GM12878 (cell line): ENCODE measurements around the gene ADAM20. TPM values are rescaled to one million over a fixed set of nuclear protein-coding genes. Genes with fewer than 3 reads are reported as not detected.

Experiments
- ATAC-seq: fragments of 200-7000 bp; cut with Tn5 transposase; 3 replicates; pipeline ENCODE4 v1.9.1; 2020; ENCODE audit warnings: mild to moderate bottlenecking, moderate library complexity
- BruUV-seq: library from RNA; stranded (reverse); fragments of 400-500 nt; replicated peaks from 2 replicates; lab custom pipeline; 2021; lab: Mats Ljungman, UMichigan
- CTCF ChIA-PET: fragments of 300-600 bp; sonication (Branson Sonifier 250); formaldehyde crosslinking; extraction: SDS; loops from one replicate; lab custom pipeline; 2021; ENCODE audit warnings: inconsistent platforms; lab: Yijun Ruan, JAX
- POLR2A ChIA-PET: fragments of 350-600 bp; formaldehyde crosslinking; extraction: SDS; loops from one replicate; lab custom pipeline; 2021; ENCODE audit warnings: inconsistent platforms; lab: Charles Lee
- RAD21 ChIA-PET: fragments of 300-600 bp; sonication (Branson Sonifier 250); formaldehyde crosslinking; loops from one replicate; lab custom pipeline; 2023; ENCODE audit warnings: antibody characterized with exemption; ENCODE audit not compliant: unreplicated experiment; lab: Charles Lee
- SMC1A ChIA-PET: fragments of 300-600 bp; sonication (Branson Sonifier 250); formaldehyde crosslinking; loops from one replicate; lab custom pipeline; 2023; ENCODE audit not compliant: unreplicated experiment, uncharacterized antibody; lab: Charles Lee
- DNase-seq: peaks from one replicate; pipeline ENCODE4 v3.0.0-alpha.2; 2011; ENCODE audit warnings: low read depth, low spot score
- FAIRE-seq: peaks from 3 replicates; lab custom pipeline; 2011; peaks lifted over from hg19 to GRCh38; lab: Jason Lieb, UNC
- H2AFZ ChIP-seq: 2 replicates; pipeline ENCODE4 v1.6.0; 2011; ENCODE audit warnings: low read depth, low read length, control low read depth; ENCODE audit not compliant: control insufficient read depth
- H3K27ac ChIP-seq: 2 replicates; pipeline ENCODE4 v1.5.1; 2011; ENCODE audit warnings: control low read depth; ENCODE audit not compliant: control insufficient read depth, insufficient read depth
- H3K27me3 ChIP-seq, 2 experiments: replicated peaks in 1 of 2; 2 replicates each; pipeline versions ENCODE4 v1.6.0 to v1.6.1; 2011; ENCODE audit warnings: low read length in 1 of 2; ENCODE audit not compliant: control insufficient read depth in 2 of 2, insufficient read depth in 2 of 2
- H3K36me3 ChIP-seq, 2 experiments: 2 replicates each; pipeline ENCODE4 v1.5.1; 2011; ENCODE audit warnings: low read length in 1 of 2; ENCODE audit not compliant: control insufficient read depth in 2 of 2, insufficient read depth in 2 of 2
- H3K4me1 ChIP-seq: 2 replicates; pipeline ENCODE4 v1.6.1; 2011; ENCODE audit warnings: mild to moderate bottlenecking, low read length, moderate library complexity, mixed read lengths; ENCODE audit not compliant: control insufficient read depth, insufficient read depth
- H3K4me2 ChIP-seq: 2 replicates; pipeline ENCODE4 v1.6.0; 2011; ENCODE audit warnings: control low read depth; ENCODE audit not compliant: control insufficient read depth, insufficient read depth
- H3K4me3 ChIP-seq: fragments of 200-600 bp; sonication (generic); 2 replicates; pipeline ENCODE4 v1.5.1; 2016
- H3K79me2 ChIP-seq: 2 replicates; pipeline ENCODE4 v1.6.0; 2011; ENCODE audit warnings: low read length; ENCODE audit not compliant: control insufficient read depth, insufficient read depth
- H3K9ac ChIP-seq: 2 replicates; pipeline ENCODE4 v1.8.0; 2011; ENCODE audit warnings: low read length, control low read depth, mixed read lengths; ENCODE audit not compliant: control insufficient read depth, insufficient read depth
- H3K9me3 ChIP-seq: replicated peaks from 3 replicates; pipeline ENCODE4 v1.5.1; 2011; ENCODE audit warnings: mild to moderate bottlenecking, low read length; ENCODE audit not compliant: control insufficient read depth, insufficient read depth
- H4K20me1 ChIP-seq: 2 replicates; pipeline ENCODE4 v1.6.0; 2011; ENCODE audit not compliant: control insufficient read depth, insufficient read depth
- ASH2L ChIP-seq: fragments of 300-600, 200-600 bp; sonication (generic); IDR thresholded peaks from 2 replicates; pipeline ENCODE4 v1.6.1; 2017; ENCODE audit warnings: low read depth, mild to moderate bottlenecking, borderline replicate concordance
- ATF2 ChIP-seq: IDR thresholded peaks from 2 replicates; pipeline ENCODE4 v1.6.1; 2012; ENCODE audit warnings: low read length, inconsistent platforms
- CEBPB ChIP-seq, 2 experiments: fragments of 150-350 bp in 1 of 2; IDR thresholded peaks; 2 replicates each; pipeline ENCODE4 v1.6.1; 2012 to 2014; ENCODE audit warnings: low read depth in 2 of 2, low read length in 2 of 2, borderline replicate concordance in 1 of 2, inconsistent platforms in 1 of 2
- HCFC1 ChIP-seq: fragments of 150-350 bp; IDR thresholded peaks from 2 replicates; pipeline ENCODE4 v1.6.1; 2014; ENCODE audit warnings: low read length
- KAT2A ChIP-seq: conservative IDR thresholded peaks from 2 replicates; pipeline ENCODE4 v1.6.1; 2011; ENCODE audit warnings: low read depth, low read length; ENCODE audit not compliant: control insufficient read depth
- MEF2A ChIP-seq: IDR thresholded peaks from 2 replicates; pipeline ENCODE4 v1.6.1; 2011; ENCODE audit warnings: low read depth, mild to moderate bottlenecking, low read length, moderate library complexity; ENCODE audit not compliant: insufficient read depth
- MXI1 ChIP-seq: fragments of 150-350 bp; IDR thresholded peaks from 2 replicates; pipeline ENCODE4 v1.6.1; 2011; ENCODE audit warnings: low read depth, mild to moderate bottlenecking, inconsistent platforms, low read length, improper control_type of control experiment
- PKNOX1 ChIP-seq: fragments of 450-650 bp; IDR thresholded peaks from 2 replicates; pipeline ENCODE4 v1.6.1; 2016; ENCODE audit warnings: mild to moderate bottlenecking
- POLR2AphosphoS2 ChIP-seq: IDR thresholded peaks from 2 replicates; pipeline ENCODE4 v1.6.1; 2011; ENCODE audit warnings: low read depth, mild to moderate bottlenecking, low read length, improper control_type of control experiment, moderate library complexity
- REST ChIP-seq: IDR thresholded peaks from 2 replicates; pipeline ENCODE4 v1.6.1; 2012; ENCODE audit warnings: mild to moderate bottlenecking, low read depth, low read length
- RUNX3 ChIP-seq: IDR thresholded peaks from 2 replicates; pipeline ENCODE4 v1.6.1; 2012; ENCODE audit warnings: low read length, inconsistent platforms
- SMARCA5 ChIP-seq: fragments of 450-650 bp; IDR thresholded peaks from 2 replicates; pipeline ENCODE4 v1.6.1; 2017; ENCODE audit warnings: mild to moderate bottlenecking
- SMC3 ChIP-seq: IDR thresholded peaks from 2 replicates; pipeline ENCODE4 v1.6.1; 2011; ENCODE audit warnings: low read length, improper control_type of control experiment, borderline replicate concordance
- STAT1 ChIP-seq: fragments of 450-650 bp; conservative IDR thresholded peaks from 2 replicates; pipeline ENCODE4 v1.6.1; 2014; ENCODE audit warnings: antibody characterized with exemption, mild to moderate bottlenecking
- STAT3 ChIP-seq: IDR thresholded peaks from 2 replicates; pipeline ENCODE4 v1.6.1; 2011; ENCODE audit warnings: low read depth, low read length, improper control_type of control experiment
- TCF12 ChIP-seq: IDR thresholded peaks from 2 replicates; pipeline ENCODE4 v1.6.1; 2011; ENCODE audit warnings: low read depth, mild to moderate bottlenecking, low read length
- ZNF24 ChIP-seq: fragments of 450-650 bp; IDR thresholded peaks from 2 replicates; pipeline ENCODE4 v1.6.1; 2017; ENCODE audit warnings: antibody characterized with exemption, mild to moderate bottlenecking
- ZZZ3 ChIP-seq: IDR thresholded peaks from 2 replicates; pipeline ENCODE4 v1.6.1; 2011; ENCODE audit warnings: low read depth; ENCODE audit not compliant: control insufficient read depth, insufficient read length
- WGBS: methylation state at CpG from one replicate; pipeline ENCODE4 v1.1.6; 2016; ENCODE audit warnings: low lambda C conversion rate; ENCODE audit not compliant: insufficient replicate concordance, insufficient coverage; ENCODE audit errors: missing lambda C conversion rate; 5-methylcytosine and 5-hydroxymethylcytosine counted together
- in situ Hi-C: fragments of 300-500 bp; cut with MboI; formaldehyde crosslinking; loops from 9 replicates; pipeline ENCODE4 v1.14.3; 2018; ENCODE audit warnings: mixed read lengths
- intact Hi-C: fragments of 100-400 bp; cut with micrococcal nuclease; formaldehyde crosslinking; loops from one replicate; pipeline ENCODE4 v1.14.2; 2022; ENCODE audit not compliant: unreplicated experiment
- polyA plus RNA-seq, 11 experiments: library from polyadenylated mRNA; depleted of rRNA in 4 of 11; unstranded in 6 of 11; stranded (reverse) in 5 of 11; fragments of >200 nt; fragmentation: Nextera tagmentation in 4 of 11; fragmentation: Illumina TruSeq in 1 of 11; extraction: Ambion mirVana in 4 of 11; extraction: Trizol in 1 of 11; gene quantifications; 1 replicate in 1 of 11; 2 replicates in 10 of 11; pipeline versions ENCODE4 v1.2.1 to v1.2.3, GENCODE V29; 2011 to 2016; ENCODE audit warnings: inconsistent platforms in 2 of 11, missing spikeins in 2 of 11, low read depth in 1 of 11
- total RNA-seq, 4 experiments: library from RNA; depleted of rRNA in 3 of 4; stranded (reverse); fragments of >200 nt in 3 of 4; fragmentation: Illumina TruSeq in 1 of 4; extraction: Trizol in 1 of 4; gene quantifications; 2 replicates each; pipeline versions ENCODE4 v1.2.1 to v1.2.3, GENCODE V29; 2013 to 2021

ADAM20 gene
- total and polyA plus RNA-seq, 10 of the 15 experiments (the other 5 are each of a cell fraction or from before 2014, with no cell fraction given), result 0.04 to 0.34 (median 0.10) TPM; not detected in 3

GRCh38 chr14:70514168-70515069 lies 20.4 kb downstream of the ADAM20 start:
- Histone ChIP-seq H3K4me1 (no peaks in the 10 kb centered on the region), H2AFZ (no peak overlapping the region), H3K27me3 (no peaks in the 10 kb centered on the region), H3K27ac (no peak overlapping the region), H3K9me3 (no peaks in the 10 kb centered on the region), H3K4me3 (no peak overlapping the region), H3K79me2 (no peaks in the 10 kb centered on the region), H3K4me2 (no peak overlapping the region), H3K9ac (no peak overlapping the region), H4K20me1 (no peaks in the 10 kb centered on the region), H3K36me3 (no peaks in the 10 kb centered on the region)
- intact Hi-C loops, result no loop called here
- WGBS, result 19% methylated on average over 4 of the region's 4 CpGs
- no peak for DNase-seq
- no peak for FAIRE-seq
- ChIA-PET POLR2A (no interaction called here), SMC1A (interaction anchor here (0.5 to 1.6 kb wide), 5 partner anchors 11 to 425 kb away, joined by 3 to 7 read pairs (median 3); no protein-coding TSS in a partner anchor), CTCF (interaction anchor here (1.4 kb wide), 1 partner anchor 15 kb away, joined by 5 read pairs; no protein-coding TSS in a partner anchor), RAD21 (interaction anchor here (1.1 kb wide), 1 partner anchor 42 kb away, joined by 4 read pairs; no protein-coding TSS in a partner anchor)
- no TSS peak for BruUV-seq
- ATAC-seq, result peak; percentile 79
- in situ Hi-C loops, result no loop called here
- TF ChIP-seq MEF2A (0 out of 2 replicates have a peak, but pooled peaks have one; percentile 6), TCF12 (no peak), PKNOX1 (peak; percentile 79), ZNF24 (no peak), ASH2L (no peak), SMC3 (no peak), ATF2 (peak; percentile 27; the same call in 1 of the 2 replicates), MXI1 (no peak), CEBPB (IDR thresholded peaks at IDR 0.05; ENCODE audit: borderline replicate concordance in 1 of 2, low read depth in 2 of 2, low read length in 2 of 2) (no peak), KAT2A (no peak), POLR2AphosphoS2 (no peak), RUNX3 (peak; percentile 86), STAT3 (no peak), REST (no peak), ZZZ3 (no peak), STAT1 (no peak), SMARCA5 (no peak), HCFC1 (no peak)
